Measurements from ENCODE around the gene TRMT11. TPM values are rescaled to one million over a fixed set of nuclear protein-coding genes. Genes with fewer than 3 reads are reported as not detected.

Gene TRMT11
- total RNA-seq, 3 donors from 2014 or later: 26.9 to 30.1 (median 29.2) TPM

- H3K36me3 Mint-ChIP-seq (ENCODE audit: insufficient read depth): peaks cover 55% of the 10 kb centered on the region
- H3K27me3 Mint-ChIP-seq (ENCODE audit: low read depth): no peaks in the 10 kb centered on the region
- peaks cover 2% of the 10 kb centered on the region for H3K4me1 Mint-ChIP-seq (ENCODE audit: low read depth)
- no peak overlapping the region for H3K4me3 Mint-ChIP-seq
- DNase-seq: no peak
- ATAC-seq: no peak
- no peaks in the 10 kb centered on the region for H3K9me3 Mint-ChIP-seq
Measured at GRCh38 chr6:126034656-126035055, 48.3 kb downstream of the TRMT11 start.

GRCh38 chr6:126035764-126036163, 49.4 kb downstream of the TRMT11 start:
- ATAC-seq (no peak), DNase-seq (no peak)
- Mint-ChIP-seq H3K4me3 (no peak overlapping the region), H3K4me1 (ENCODE audit: low read depth) (peaks cover 2% of the 10 kb centered on the region), H3K9me3 (no peaks in the 10 kb centered on the region), H3K36me3 (ENCODE audit: insufficient read depth) (peaks cover 54% of the 10 kb centered on the region), H3K27me3 (ENCODE audit: low read depth) (no peaks in the 10 kb centered on the region)

GRCh38 chr6:126038234-126038633, 51.9 kb downstream of the TRMT11 start:
- ATAC-seq: no peak

GRCh38 chr6:126039284-126039683, 52.9 kb downstream of the TRMT11 start:
- Mint-ChIP-seq H3K36me3 (ENCODE audit: insufficient read depth) (peaks cover 59% of the 10 kb centered on the region), H3K4me1 (ENCODE audit: low read depth) (no peaks in the 10 kb centered on the region), H3K27me3 (ENCODE audit: low read depth) (no peaks in the 10 kb centered on the region), H3K9me3 (peaks cover 5% of the 10 kb centered on the region), H3K4me3 (no peak overlapping the region)
- no peak for DNase-seq
- no peak for ATAC-seq

More at GRCh38 chr6:126038234-126038633, 51.9 kb downstream of the TRMT11 start:
- peaks cover 5% of the 10 kb centered on the region for H3K9me3 Mint-ChIP-seq
- H3K4me1 Mint-ChIP-seq (ENCODE audit: low read depth): peaks cover 2% of the 10 kb centered on the region
- peaks cover 59% of the 10 kb centered on the region for H3K36me3 Mint-ChIP-seq (ENCODE audit: insufficient read depth)
- H3K27me3 Mint-ChIP-seq (ENCODE audit: low read depth): no peaks in the 10 kb centered on the region
- H3K4me3 Mint-ChIP-seq: no peak overlapping the region
- DNase-seq: no peak

- Mint-ChIP-seq H3K9me3 (peaks cover 5% of the 10 kb centered on the region), H3K4me3 (no peak overlapping the region), H3K36me3 (ENCODE audit: insufficient read depth) (peaks cover 55% of the 10 kb centered on the region), H3K27me3 (ENCODE audit: low read depth) (no peaks in the 10 kb centered on the region), H3K4me1 (ENCODE audit: low read depth) (no peaks in the 10 kb centered on the region)
- DNase-seq (no peak), ATAC-seq (no peak)
Measured at GRCh38 chr6:126040394-126040793, 54.1 kb downstream of the TRMT11 start.

GRCh38 chr6:126040826-126041225, 54.5 kb downstream of the TRMT11 start:
- H3K4me1 Mint-ChIP-seq (ENCODE audit: low read depth): no peaks in the 10 kb centered on the region

GRCh38 chr6:126041516-126041915, 55.2 kb downstream of the TRMT11 start:
- ATAC-seq (no peak), DNase-seq (no peak)
- Mint-ChIP-seq H3K4me3 (no peak overlapping the region), H3K36me3 (ENCODE audit: insufficient read depth) (peaks cover 47% of the 10 kb centered on the region), H3K4me1 (ENCODE audit: low read depth) (no peaks in the 10 kb centered on the region), H3K27me3 (ENCODE audit: low read depth) (no peaks in the 10 kb centered on the region), H3K9me3 (peaks cover 5% of the 10 kb centered on the region)

More at GRCh38 chr6:126040826-126041225, 54.5 kb downstream of the TRMT11 start:
- Mint-ChIP-seq H3K4me3 (no peak overlapping the region), H3K36me3 (ENCODE audit: insufficient read depth) (peaks cover 54% of the 10 kb centered on the region), H3K9me3 (peaks cover 5% of the 10 kb centered on the region), H3K27me3 (ENCODE audit: low read depth) (no peaks in the 10 kb centered on the region)
- ATAC-seq: no peak
- no peak for DNase-seq

- no peak for DNase-seq
- H3K4me3 Mint-ChIP-seq: no peak overlapping the region
- peaks cover 42% of the 10 kb centered on the region for H3K36me3 Mint-ChIP-seq (ENCODE audit: insufficient read depth)
- no peaks in the 10 kb centered on the region for H3K4me1 Mint-ChIP-seq (ENCODE audit: low read depth)
- ATAC-seq: no peak
- H3K9me3 Mint-ChIP-seq: peaks cover 5% of the 10 kb centered on the region
- no peaks in the 10 kb centered on the region for H3K27me3 Mint-ChIP-seq (ENCODE audit: low read depth)
Measured at GRCh38 chr6:126042001-126042419, 55.7 kb downstream of the TRMT11 start.

GRCh38 chr6:126047648-126048047, 61.3 kb downstream of the TRMT11 start:
- Mint-ChIP-seq H3K36me3 (ENCODE audit: insufficient read depth) (peaks cover 43% of the 10 kb centered on the region), H3K4me1 (ENCODE audit: low read depth) (no peaks in the 10 kb centered on the region), H3K27me3 (ENCODE audit: low read depth) (no peaks in the 10 kb centered on the region), H3K9me3 (peaks cover 1% of the 10 kb centered on the region), H3K4me3 (no peak overlapping the region)
- DNase-seq: no peak
- no peak for ATAC-seq

GRCh38 chr6:126048635-126049034, 62.3 kb downstream of the TRMT11 start:
- DNase-seq (no peak), ATAC-seq (no peak)
- H3K4me1 Mint-ChIP-seq (ENCODE audit: low read depth): no peaks in the 10 kb centered on the region
- no peak overlapping the region for H3K4me3 Mint-ChIP-seq
- no peaks in the 10 kb centered on the region for H3K9me3 Mint-ChIP-seq
- H3K36me3 Mint-ChIP-seq (ENCODE audit: insufficient read depth): peaks cover 50% of the 10 kb centered on the region
- no peaks in the 10 kb centered on the region for H3K27me3 Mint-ChIP-seq (ENCODE audit: low read depth)

- no peaks in the 10 kb centered on the region for H3K9me3 Mint-ChIP-seq
- peaks cover 44% of the 10 kb centered on the region for H3K36me3 Mint-ChIP-seq (ENCODE audit: insufficient read depth)
- no peak overlapping the region for H3K4me3 Mint-ChIP-seq
- ATAC-seq (no peak), DNase-seq (no peak)
- H3K4me1 Mint-ChIP-seq (ENCODE audit: low read depth): no peaks in the 10 kb centered on the region
- H3K27me3 Mint-ChIP-seq (ENCODE audit: low read depth): no peaks in the 10 kb centered on the region
Measured at GRCh38 chr6:126050795-126051194, 64.5 kb downstream of the TRMT11 start.

GRCh38 chr6:126051791-126052190, 65.5 kb downstream of the TRMT11 start:
- Mint-ChIP-seq H3K9me3 (no peaks in the 10 kb centered on the region), H3K36me3 (ENCODE audit: insufficient read depth) (peaks cover 44% of the 10 kb centered on the region)

GRCh38 chr6:126052485-126052884, 66.1 kb downstream of the TRMT11 start:
- H3K4me1 Mint-ChIP-seq (ENCODE audit: low read depth): no peaks in the 10 kb centered on the region
- H3K9me3 Mint-ChIP-seq: no peaks in the 10 kb centered on the region
- peaks cover 41% of the 10 kb centered on the region for H3K36me3 Mint-ChIP-seq (ENCODE audit: insufficient read depth)
- no peak for DNase-seq
- no peak overlapping the region for H3K4me3 Mint-ChIP-seq
- no peak for ATAC-seq
- H3K27me3 Mint-ChIP-seq (ENCODE audit: low read depth): no peaks in the 10 kb centered on the region

More at GRCh38 chr6:126051791-126052190, 65.5 kb downstream of the TRMT11 start:
- no peak overlapping the region for H3K4me3 Mint-ChIP-seq
- no peaks in the 10 kb centered on the region for H3K27me3 Mint-ChIP-seq (ENCODE audit: low read depth)
- DNase-seq: no peak
- no peak for ATAC-seq
- no peaks in the 10 kb centered on the region for H3K4me1 Mint-ChIP-seq (ENCODE audit: low read depth)

- Mint-ChIP-seq H3K4me1 (ENCODE audit: low read depth) (no peaks in the 10 kb centered on the region), H3K4me3 (no peak overlapping the region), H3K9me3 (no peaks in the 10 kb centered on the region), H3K36me3 (ENCODE audit: insufficient read depth) (peaks cover 30% of the 10 kb centered on the region), H3K27me3 (ENCODE audit: low read depth) (no peaks in the 10 kb centered on the region)
- no peak for DNase-seq
- no peak for ATAC-seq
Measured at GRCh38 chr6:126054258-126054702, 67.9 kb downstream of the TRMT11 start.

- no peak for ATAC-seq
- Mint-ChIP-seq H3K4me1 (ENCODE audit: low read depth) (no peaks in the 10 kb centered on the region), H3K27me3 (ENCODE audit: low read depth) (no peaks in the 10 kb centered on the region), H3K4me3 (no peak overlapping the region), H3K9me3 (no peaks in the 10 kb centered on the region), H3K36me3 (ENCODE audit: insufficient read depth) (peaks cover 30% of the 10 kb centered on the region)
- no peak for DNase-seq
Measured at GRCh38 chr6:126054802-126055201, 68.5 kb downstream of the TRMT11 start.

- H3K4me1 Mint-ChIP-seq (ENCODE audit: low read depth): no peaks in the 10 kb centered on the region
Measured at GRCh38 chr6:126055449-126055848, 69.1 kb downstream of the TRMT11 start.

More at GRCh38 chr6:126055449-126055848, 69.1 kb downstream of the TRMT11 start:
- Mint-ChIP-seq H3K4me3 (no peak overlapping the region), H3K27me3 (ENCODE audit: low read depth) (no peaks in the 10 kb centered on the region), H3K9me3 (no peaks in the 10 kb centered on the region), H3K36me3 (ENCODE audit: insufficient read depth) (peaks cover 34% of the 10 kb centered on the region)
- ATAC-seq (no peak), DNase-seq (no peak)
